GM19240 (cell line): ENCODE measurements around the gene WDR6.
A peak's percentile ranks its signal among the peaks of the same experiment; 100 is the strongest.
"Not testable (repeated sequence)": the region's sequence is repeated elsewhere in the genome, so short reads cannot be mapped to it uniquely, and the experiment has no call there.

ENCODE experiments used
- DNase-seq: peaks from one replicate; pipeline ENCODE4 v3.0.0; 2011; ENCODE audit warnings: low spot score; ENCODE audit not compliant: insufficient read length

WDR6 gene

DNA sequence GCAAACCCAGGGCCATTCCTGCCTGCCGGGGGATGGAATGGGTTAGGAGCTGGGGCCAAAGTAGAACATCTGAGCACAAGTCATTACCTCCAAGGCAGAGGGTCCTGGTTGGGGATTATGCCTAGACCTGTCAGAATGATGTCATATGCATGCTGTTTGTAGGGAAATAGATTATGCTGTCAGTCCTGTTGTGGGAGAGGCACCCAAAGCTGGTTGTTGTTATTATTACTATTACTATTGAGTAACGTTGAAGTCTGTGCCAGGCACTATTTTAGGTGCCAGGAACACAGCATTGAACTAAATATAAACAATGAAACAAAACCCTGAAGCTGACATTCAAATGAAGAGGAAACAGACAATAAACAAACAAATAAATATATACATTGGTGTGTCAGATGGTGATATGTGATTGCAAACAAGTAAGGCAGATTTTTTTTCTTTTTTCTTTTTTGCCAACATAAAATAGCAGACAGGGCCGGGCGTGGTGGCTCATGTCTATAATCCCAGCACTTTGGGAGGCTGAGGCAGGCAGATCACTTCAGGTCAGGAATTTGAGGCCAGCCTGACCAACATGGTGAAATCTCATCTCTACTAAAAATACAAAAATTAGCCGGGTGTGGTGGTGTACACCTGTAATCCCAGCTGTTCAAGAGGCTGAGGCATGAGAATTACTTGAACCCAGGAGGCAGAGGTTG lies 15.2 kb upstream of the WDR6 start:
- no peak for DNase-seq

DNA sequence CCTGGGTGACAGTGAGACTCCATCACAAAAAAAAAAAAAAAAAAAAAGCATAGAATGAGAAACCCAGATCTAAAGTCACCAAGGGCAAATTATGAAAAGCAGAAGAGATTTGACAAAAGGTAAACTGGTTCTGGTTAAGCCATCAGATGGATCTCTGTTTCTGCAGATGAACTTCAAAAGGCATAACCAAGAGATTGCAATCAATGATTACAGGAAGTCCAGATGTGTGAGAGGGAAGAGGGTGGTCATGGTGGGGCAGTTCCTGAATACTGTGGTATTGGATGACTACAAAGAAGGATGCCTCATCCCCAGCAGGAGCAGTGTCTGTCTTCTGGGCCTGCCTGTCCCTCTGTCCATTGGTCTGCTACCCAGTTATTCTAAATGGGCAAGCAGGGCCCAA lies 13.4 kb upstream of the WDR6 start:
- no peak for DNase-seq

DNA sequence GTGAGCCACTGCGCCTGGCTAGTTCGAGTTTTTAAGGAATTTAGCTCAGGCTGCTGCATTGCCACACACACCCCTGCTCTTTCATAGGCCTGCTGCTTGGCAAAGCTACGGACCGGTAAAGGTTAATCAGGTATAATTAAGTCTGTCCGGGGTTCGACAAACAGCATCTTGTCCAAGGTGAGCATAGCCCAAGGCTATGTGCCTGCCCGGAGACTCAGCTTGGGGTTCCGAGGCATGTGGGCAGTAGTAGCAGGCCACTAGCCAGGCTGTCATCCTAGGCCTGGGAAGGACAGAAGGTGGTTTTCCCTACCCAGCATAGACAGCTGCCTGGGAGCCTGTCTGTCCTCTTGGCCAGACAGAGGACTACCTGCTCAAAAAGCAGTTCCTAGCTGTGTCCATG lies 10.6 kb upstream of the WDR6 start:
- DNase-seq, result no peak

DNA sequence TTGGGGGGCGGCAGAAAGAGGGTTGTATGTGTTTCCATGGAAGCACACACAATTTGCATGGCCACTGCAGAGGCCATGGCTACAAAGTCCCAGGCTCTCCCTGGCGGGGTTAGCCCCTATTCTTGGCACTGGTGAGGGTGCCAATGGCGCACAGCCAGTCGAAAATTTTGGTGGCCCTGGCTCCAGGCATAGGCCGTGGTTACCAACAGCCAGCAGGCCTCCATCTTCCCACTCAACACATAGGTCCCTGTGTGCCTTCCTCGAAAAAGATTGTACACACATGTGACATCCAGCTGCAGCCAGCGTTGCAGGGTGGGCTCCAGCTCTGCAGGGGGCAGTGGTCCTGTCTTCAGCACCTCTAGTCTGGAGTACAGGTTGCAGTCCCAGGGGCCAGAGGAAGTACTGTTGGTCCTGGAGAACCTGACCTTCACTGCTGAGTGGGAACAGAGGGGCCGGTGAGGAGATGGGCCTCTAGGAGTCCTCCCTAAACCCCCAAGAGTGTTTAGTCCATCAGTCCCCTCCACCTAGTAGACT lies 10.0 kb upstream of the WDR6 start:
- DNase-seq, result no peak

DNA sequence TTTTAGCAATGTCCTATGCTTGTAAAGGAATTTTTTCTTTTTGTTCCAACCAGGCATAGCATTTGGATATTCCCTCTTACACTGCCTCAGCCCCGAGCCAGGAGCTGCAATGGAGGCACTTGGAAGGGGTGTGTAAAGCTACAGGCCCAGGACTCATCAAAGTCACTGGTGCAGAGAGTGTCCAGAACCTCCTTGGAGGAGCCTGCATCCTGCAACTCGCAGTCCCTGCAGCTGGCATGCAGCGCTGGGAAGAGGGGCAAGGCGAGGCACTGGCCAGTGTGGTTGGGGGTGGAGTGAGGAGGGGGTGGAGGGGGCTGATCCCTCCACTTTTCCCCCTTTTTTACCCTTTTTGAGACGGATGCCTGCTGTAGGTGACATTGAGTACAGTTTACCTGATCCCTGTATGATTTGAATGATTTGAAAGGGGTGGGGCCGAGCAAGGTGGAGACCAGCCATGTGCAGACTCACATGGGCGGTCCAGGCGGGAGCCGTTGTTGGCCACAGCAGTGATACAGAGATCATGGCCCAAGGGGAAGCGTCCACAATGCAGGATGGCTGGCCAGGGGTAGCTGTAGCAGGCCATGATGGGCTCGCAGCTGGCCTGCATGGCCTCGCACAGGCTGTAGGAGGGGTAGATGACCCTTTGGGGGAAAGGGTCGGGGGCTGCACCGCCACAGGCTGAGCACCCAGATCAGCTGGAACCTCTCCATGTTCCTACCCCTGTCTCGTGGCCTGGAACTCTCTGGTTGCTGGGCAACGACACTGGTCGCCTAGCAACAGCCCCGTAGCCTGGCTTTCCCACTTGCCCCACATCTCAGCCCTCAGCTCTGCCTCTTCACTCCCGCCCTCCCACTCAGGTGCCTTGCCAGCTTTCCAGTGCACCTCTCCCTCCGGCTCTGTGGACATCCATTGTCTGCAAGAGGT lies 9.2 kb upstream of the WDR6 start:
- no peak for DNase-seq

DNA sequence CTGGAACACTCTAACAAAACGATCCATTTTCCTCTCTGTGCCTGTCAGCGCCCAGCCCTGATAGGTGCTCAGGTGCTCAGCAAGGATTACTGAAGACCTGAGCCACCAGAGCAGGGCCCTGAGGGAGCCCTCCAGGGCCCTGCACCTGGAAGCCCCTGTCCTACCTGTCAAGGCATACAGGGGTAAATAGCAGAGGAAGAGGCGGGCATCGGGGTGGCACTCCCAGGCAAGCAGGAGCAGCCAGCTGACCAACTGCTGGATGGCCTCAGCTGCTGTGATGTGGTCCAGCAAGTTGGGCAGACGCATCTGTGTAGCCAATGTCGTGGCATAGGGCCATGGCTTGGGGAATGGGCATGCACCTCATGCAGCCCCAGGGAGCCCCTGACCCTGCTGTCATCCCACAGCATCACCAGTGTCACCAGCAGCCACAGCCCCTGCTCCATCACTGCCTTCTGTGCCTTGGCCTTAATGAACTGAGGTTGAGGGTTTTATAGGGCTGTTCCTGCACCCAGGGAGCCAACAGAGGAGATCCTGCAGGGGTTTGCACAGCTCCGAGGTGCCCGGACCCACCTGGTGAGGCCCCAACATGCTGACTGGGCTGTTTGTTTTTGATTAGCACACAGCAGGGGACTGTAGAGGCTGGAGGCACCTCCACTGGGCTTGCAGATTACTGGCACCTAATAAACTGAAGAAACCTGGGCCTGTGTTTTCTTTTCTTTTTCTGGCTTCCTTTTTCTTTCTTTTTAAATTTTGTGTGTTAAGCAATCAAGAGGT lies 7.9 kb upstream of the WDR6 start:
- DNase-seq, result no peak

DNA sequence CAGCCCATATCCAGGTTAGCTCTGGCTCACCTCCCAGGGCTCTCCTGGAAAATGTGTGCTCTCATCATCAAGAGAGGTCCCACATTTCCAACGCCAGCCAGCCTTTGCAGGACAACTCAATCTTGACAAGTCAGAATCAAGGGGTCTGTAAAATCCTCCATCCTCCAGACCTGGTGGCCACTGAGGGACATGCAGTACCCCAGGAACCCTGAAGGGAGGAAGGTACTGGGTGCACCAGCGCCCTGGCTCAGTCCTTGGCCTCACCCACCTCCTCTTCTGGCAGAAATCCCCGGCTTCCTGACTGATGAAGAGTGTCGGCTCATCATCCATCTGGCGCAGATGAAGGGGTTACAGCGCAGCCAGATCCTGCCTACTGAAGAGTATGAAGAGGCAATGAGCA lies 6.0 kb upstream of the WDR6 start:
- no peak for DNase-seq

DNA sequence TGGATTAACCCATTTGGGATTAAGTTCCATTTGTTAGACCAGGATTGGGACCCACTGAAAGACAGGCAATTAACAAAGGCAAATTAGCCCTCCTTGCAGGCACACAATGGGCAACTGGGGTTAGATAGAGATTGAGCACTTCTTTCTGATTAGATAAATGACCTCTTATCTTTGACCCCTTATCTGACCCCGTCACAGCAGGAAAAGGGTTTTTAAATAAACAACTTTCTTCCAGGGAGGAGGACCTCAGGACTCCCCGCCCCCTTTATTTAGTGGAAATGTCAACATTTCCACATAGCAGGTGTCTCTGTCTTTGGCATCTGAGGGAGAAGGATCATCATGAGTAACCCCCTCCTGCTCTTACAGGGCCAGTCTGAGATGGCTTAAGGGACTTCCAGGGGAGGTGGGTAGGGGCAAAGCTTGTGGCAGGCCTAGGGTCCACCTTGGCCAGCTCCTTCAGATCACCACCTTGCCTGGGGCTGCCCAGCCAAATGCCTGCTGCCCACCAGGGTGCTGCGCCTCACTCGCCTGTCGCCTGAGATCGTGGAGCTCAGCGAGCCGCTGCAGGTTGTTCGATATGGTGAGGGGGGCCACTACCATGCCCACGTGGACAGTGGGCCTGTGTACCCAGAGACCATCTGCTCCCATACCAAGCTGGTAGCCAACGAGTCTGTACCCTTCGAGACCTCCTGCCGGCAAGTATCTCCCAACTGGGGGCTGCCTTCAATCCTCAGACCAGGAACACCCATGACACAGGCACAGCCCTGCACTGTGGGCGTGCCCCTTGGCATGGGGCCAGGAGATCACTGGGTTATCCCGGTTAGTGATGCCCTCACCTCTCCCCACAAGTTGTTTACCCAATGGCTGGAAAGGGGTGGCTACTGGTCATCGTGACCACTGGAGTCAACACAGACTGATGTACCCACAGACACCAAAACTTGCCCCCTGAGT lies 2.6 kb upstream of the WDR6 start:
- DNase-seq, result no peak

DNA sequence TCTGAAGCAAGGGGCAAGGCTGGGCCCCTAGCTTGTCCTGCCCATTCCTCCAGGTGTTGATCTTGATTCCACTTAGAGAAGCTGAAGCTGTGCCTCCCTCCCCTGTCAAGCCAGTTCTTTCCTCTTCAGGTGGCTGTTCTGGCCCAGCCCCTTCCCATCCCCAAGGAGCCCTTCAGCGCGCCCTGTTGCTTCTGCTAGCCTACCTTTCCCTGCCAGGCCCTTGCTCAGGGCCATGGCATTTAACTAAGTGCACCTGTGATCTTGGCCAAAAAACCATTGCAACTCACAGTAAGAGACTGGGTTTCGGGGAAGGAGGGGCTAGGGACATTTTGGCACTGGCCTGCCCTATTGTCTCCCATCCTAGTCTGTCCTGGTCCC lies 1.9 kb upstream of the WDR6 start:
- no peak for DNase-seq

DNA sequence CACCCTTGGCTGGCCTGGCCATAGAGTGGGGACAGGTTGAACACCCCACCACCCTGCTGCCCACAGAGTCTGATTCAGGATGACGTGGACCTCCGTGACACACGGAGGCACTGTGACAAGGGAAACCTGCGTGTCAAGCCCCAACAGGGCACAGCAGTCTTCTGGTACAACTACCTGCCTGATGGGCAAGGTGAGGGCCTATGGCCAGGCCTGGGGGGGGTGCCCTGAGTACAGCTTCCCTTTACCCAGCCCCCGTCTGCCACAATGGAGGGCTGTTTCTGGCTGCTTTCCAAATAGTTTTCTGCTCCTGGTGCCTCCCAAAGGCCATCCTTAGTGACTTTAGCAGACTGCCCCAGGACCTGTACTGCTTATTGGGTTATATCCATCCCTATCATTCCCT lies 1.2 kb upstream of the WDR6 start:
- DNase-seq, result no peak

DNA sequence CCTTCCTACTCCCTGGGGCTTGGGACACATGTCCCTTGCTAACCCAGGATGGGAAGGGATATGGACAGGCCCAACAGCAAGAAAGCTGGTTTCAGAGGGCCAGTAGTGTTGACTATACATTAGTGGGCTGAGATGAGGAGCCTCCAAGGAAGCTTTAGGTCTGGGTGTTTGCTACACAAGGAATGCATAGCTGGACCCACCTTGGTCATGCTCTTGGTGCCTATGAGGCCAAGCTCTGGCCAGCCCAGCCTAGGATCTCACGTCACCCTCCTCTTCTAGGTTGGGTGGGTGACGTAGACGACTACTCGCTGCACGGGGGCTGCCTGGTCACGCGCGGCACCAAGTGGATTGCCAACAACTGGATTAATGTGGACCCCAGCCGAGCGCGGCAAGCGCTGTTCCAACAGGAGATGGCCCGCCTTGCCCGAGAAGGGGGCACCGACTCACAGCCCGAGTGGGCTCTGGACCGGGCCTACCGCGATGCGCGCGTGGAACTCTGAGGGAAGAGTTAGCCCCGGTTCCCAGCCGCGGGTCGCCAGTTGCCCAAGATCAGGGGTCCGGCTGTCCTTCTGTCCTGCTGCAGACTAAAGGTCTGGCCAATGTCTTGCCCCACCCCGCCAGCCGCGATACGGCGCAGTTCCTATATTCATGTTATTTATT lies 653 bp upstream of the WDR6 start:
- no peak for DNase-seq

DNA sequence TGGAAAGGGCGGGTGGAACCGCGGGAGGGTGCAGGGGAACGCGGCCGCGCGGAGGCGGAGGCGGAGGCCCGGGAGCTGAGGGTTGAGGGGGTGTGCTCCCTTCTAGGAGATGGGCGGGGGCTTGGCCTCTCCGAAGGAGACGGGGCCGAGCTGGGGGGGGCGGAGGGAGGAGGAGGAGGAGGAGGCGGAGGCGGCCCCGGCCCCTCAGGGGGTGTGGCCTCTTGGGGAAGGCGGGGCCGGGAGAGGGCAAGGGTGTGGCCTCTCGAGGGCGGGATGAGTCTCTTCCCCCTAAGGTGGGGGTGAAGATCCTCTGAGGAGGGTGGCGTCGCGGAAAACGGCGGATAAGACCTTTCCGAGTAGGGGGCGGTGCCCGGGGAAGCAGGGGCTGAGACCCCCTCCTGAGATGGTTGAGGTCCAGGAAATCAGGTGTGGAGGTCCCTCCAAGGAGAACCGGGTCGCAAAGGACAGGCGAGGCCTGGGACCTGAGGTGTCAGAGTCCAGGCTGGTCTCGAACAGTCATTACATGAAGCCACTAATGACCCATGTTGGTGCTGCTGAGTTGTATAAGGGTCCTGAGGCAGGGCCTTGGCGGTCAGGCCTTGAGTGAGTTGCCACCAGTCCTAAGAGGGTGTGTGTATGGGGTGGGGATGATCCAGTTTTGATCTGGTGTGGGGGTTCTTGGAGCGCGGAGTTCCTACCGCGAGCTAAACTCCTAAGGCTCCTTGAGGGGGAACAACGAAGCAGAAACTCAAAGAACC lies 759 bp downstream of the WDR6 start:
- peak; percentile 64 for DNase-seq

DNA sequence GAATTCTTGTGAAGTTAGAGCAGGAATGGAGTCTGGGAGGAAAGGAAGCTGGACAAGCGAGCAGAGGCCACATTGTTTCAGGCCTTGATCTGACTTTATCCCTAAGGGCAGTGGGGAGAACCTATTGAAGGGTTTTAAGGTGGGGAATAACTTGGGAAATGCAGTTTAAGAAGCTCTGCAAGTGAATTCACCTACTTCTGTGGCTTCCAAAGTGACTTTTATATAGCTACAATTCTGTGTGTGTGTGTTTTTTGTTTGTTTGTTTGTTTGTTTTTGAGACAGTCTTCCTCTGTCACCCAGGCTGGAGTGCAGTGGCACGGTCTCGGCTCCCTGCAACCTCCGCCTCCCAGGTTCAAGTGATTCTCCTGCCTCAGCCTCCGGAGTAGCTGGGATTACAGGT lies 1.4 kb downstream of the WDR6 start:
- DNase-seq, result not testable (repeated sequence)

DNA sequence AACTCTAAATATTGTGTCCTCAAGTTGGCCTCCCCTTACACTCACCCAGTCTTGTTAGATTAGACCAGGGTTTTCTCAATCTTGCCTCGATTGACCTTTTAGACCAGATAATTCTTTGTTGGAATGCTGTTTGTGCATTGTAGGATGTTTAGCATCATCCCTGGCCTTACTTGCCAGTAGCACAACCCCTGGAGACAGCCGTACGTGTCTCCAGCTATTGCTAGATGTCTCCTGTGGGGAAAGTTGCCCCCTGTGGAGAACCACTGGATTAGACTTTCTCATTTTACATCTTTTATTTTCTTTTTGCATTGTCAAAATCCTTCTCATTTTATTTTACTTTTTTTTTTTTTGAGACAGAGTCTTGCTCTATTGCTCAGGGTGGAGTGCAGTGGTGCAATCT lies 2.2 kb downstream of the WDR6 start:
- no peak for DNase-seq

DNA sequence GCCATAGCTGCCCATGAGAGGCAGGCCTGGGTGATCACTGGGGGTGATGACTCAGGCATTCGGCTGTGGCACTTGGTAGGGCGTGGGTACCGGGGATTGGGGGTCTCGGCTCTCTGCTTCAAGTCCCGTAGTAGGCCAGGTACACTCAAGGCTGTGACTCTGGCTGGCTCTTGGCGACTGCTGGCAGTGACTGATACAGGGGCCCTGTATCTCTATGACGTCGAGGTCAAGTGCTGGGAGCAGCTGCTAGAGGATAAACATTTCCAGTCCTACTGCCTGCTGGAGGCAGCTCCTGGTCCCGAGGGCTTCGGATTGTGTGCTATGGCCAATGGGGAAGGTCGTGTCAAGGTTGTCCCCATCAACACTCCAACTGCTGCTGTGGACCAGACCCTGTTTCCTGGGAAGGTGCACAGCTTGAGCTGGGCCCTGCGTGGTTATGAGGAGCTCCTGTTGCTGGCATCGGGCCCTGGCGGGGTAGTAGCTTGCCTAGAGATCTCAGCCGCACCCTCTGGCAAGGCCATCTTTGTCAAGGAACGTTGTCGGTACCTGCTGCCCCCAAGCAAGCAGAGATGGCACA lies 5.3 kb downstream of the WDR6 start:
- DNase-seq, result no peak

DNA sequence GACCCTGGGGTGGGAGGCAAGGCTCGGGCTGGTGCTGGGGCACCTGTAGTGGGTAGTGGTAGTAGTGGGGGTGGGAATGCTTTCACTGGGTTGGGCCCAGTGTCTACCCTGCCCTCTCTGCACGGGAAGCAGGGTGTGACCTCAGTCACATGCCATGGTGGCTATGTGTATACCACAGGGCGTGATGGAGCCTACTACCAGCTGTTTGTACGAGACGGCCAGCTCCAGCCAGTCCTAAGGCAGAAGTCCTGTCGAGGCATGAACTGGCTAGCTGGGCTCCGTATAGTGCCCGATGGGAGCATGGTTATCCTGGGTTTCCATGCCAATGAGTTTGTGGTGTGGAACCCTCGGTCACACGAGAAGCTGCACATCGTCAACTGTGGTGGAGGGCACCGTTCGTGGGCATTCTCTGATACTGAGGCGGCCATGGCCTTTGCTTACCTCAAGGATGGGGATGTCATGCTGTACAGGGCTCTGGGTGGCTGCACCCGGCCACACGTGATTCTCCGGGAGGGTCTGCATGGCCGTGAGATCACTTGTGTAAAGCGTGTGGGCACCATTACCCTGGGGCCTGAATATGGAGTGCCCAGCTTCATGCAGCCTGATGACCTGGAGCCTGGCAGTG lies 6.0 kb downstream of the WDR6 start:
- DNase-seq, result no peak

DNA sequence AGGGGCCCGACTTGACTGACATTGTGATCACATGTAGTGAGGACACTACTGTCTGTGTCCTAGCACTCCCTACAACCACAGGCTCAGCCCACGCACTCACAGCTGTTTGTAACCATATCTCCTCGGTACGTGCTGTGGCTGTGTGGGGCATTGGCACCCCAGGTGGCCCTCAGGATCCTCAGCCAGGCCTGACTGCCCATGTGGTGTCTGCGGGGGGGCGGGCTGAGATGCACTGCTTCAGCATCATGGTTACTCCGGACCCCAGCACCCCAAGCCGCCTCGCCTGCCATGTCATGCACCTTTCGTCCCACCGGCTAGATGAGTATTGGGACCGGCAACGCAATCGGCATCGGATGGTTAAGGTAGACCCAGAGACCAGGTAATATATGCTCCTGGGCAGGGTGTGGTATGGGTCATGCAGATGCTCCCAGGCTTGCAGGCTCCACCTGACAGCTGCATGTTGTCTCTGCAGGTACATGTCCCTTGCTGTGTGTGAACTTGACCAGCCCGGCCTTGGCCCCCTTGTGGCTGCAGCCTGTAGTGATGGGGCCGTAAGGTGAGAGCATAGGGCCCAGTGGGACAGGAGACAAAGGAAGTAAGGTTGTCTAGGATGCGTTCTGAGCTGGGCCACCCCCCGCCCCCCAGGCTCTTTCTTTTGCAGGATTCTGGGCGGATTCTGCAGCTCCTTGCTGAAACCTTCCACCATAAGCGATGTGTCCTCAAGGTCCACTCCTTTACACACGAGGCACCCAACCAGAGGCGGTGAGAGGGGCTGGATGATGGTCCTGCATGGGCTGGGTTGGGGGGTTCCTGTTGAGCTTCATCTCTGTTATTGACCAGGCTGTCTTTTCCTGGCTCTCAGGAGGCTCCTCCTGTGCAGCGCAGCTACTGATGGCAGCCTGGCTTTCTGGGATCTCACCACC lies 6.8 kb downstream of the WDR6 start:
- DNase-seq, result no peak

DNA sequence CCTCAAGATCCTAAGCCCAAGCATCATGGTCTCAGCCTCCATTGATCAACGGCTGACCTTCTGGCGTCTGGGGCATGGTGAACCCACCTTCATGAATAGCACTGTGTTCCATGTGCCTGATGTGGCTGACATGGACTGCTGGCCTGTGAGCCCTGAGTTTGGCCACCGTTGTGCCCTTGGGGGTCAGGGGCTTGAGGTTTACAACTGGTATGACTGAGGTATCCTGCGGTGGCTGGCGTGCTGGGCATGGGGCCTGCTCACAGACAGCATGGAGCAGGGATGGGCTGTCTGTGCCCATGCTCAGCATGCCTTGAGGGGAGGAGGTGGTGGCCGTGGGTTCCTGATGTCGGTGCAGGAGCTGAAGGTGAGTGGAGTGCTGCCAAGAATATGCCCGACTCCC lies 7.9 kb downstream of the WDR6 start:
- DNase-seq, result no peak
